SU-DHL-6 (cell line): ENCODE results near the gene AQP2.

Experiments used
- CTCF ChIP-seq: fragments of 200-600 bp; sonication (generic); IDR thresholded peaks from one replicate; pipeline ENCODE4 v1.5.1; 2017; ENCODE audit warnings: antibody characterized with exemption, mild to moderate bottlenecking, low read length, moderate library complexity; ENCODE audit not compliant: insufficient read depth, poor library complexity, severe bottlenecking
- EZH2phosphoT487 ChIP-seq: fragments of 200-600 bp; sonication (generic), shearing (Covaris generic); conservative IDR thresholded peaks from 2 replicates; pipeline ENCODE4 v1.6.1; 2018; ENCODE audit warnings: mild to moderate bottlenecking, antibody characterized with exemption, low read length, moderate library complexity, mixed read lengths

- TF ChIP-seq CTCF, result no peak
- TF ChIP-seq EZH2phosphoT487, result no peak
Observed at GRCh38 chr12:49948866-49949845, 1.4 kb upstream of the AQP2 start.
